ENCODE data around the gene ARHGAP15.

ARHGAP15 gene

DNA sequence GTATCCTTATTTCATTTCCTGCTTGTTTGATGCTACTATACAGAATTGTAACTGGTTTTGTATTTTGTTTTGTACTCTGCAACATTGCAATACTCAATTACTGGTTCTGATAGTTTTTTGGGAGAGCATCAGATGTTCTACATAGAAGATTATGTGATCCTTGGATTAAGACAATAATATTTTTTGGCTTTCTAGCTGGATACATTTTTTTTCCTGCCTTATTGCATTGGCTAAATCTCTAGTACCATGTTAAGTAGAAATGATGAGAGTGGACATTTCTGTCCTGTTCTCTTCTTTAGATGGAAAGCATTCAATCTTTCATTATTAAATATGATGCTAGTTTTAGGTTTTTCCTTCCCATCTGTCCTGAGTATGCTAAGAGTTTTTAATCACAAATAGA lies 523.5 kb downstream of the ARHGAP15 start:
- no peak for DNase-seq

DNA sequence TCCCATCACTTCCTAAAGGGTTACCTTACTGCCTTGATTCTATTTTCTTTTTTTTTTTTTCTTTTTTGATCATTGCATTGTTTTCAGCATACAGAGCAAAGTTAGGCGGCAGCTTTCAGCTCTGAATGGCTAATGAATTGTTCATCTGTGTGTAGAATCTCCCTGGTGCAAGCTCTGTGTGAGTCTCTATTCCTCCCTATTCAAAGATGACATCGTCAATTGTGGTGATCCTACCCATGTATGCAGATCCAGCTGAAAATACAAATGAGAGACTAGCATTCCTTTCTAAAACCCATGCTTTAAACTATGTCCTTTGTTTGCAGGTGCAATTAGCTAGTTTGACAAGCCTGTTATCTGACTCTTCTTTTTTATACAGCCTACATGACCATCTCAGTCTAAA lies 539.0 kb downstream of the ARHGAP15 start:
- DNase-seq: peak in 1 of 2 donors; percentile 4

DNA sequence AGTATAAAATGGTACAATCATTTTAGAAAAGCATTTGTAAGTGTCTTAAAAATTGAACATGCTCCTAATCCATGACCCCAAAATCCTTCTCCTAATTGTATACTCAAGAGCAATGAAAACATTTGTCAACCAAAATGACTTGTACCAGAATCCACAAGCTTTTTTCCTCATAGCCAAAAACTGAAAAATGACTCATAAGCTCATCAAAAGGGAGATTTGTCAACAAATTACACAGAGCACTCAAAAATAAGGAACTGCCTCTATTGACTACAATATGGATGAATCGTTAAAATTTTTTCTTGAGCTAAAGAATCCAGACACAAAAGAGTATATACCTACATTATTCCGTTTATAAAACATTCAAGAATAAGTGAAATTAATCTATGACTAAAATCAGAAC lies 544.8 kb downstream of the ARHGAP15 start:
- DNase-seq: no peak

DNA sequence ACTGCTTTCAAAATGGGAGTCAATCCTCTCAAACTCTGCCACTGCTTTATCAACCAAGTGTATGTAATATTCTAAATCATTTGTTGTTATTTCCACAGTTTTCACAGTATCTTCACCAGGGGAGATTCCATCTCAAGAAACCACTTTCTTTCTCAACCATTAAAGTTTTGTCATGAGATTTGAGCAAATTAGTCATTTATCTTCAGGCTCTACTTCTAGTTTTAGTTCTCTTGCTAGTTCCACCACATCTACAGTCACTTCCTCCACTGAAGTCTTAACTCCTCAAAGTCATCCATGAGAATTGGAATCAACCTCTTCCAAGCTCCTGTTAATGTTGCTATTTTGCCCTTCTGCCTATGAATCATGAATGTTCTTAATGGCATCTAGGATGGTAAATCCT lies 545.8 kb downstream of the ARHGAP15 start:
- no peak for DNase-seq

DNA sequence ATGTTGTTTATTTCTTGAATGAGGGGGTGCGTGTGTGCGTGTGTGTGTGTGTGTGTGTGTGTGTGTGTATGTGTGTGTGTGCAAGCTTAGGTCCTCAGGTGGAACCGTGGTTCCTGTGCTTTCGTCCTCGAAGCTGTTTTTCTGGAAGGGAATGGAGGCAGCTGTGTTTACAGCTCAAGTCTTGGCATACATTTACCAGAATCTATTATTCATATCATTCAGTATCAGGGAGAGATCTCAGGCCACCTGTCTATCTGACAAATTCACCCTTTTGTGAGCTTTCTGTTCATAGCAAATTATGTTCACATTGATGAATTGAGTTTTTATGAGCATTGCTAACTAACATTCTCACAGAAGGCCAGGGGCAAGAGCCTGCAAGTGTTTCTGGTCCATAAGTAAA lies 550.4 kb downstream of the ARHGAP15 start:
- no peak for DNase-seq

DNA sequence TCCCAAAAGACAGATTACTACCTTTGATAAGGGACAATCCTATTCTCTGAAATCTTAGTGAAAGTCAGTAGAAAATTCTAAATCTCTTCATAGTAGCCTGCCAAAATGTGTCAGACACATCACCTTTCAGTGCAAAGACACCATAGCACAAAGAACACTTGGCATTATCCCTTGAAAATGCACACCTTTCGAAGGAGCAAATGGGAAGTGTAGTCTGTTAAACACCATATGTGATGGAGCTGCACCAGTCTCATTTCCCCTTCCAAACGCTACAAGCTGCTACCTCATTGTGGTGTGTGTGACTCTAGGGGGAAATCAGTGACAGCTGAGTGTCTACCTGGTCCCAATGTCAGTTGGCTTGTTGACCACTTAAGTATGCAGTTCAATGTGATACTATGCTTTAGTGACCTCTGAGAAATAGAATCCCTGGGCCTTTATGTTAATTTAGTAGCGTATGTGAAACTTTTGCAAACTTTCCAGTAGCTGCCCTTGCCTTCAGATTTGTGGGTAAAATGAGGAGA lies 551.7 kb downstream of the ARHGAP15 start:
- no peak for DNase-seq

DNA sequence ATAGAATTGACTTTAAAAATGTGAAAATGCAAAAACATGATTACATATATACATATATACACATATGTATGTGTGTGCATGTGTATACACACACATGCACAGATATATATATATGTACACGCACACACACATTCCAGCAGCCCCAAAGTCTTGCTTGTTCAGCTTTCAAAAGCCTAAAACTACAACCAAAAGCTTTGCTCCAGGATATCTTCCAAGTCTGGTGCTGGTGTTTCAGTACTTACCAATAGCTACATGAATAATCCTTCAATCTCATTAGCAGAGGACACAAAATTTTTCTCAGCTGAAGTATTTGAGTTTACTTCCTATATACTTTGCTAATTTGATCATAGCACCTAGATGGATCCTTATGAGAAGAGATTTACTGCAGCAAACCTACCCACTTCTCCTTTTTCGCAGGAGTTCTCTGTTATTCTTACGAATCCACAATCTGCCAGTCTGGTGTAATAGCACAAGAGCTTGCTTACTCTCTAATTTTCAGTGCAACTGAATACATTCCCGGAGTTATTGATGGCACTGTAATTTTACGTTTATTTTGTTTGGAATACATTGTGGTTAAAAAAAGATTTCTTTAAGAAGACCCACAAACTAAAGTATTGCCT lies 553.3 kb downstream of the ARHGAP15 start:
- DNase-seq: no peak

DNA sequence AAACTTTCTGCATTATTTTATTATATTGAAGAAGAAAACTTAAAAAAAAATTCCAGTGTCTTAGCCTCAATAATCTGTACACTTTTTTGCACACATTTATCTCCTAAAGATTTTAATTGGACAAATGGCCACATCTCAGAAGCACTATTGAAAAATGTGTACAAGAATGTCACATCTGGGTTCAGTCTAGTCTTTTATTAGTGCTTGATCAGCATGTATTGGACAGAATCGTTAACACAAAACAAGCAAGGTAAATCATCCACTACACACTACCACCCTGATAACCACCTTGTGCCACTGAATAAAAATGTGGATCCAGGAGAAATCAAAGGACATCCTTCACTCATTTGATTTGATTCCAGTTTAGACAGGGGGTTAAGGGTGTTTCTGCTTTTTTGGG lies 554.8 kb downstream of the ARHGAP15 start:
- no peak for DNase-seq

DNA sequence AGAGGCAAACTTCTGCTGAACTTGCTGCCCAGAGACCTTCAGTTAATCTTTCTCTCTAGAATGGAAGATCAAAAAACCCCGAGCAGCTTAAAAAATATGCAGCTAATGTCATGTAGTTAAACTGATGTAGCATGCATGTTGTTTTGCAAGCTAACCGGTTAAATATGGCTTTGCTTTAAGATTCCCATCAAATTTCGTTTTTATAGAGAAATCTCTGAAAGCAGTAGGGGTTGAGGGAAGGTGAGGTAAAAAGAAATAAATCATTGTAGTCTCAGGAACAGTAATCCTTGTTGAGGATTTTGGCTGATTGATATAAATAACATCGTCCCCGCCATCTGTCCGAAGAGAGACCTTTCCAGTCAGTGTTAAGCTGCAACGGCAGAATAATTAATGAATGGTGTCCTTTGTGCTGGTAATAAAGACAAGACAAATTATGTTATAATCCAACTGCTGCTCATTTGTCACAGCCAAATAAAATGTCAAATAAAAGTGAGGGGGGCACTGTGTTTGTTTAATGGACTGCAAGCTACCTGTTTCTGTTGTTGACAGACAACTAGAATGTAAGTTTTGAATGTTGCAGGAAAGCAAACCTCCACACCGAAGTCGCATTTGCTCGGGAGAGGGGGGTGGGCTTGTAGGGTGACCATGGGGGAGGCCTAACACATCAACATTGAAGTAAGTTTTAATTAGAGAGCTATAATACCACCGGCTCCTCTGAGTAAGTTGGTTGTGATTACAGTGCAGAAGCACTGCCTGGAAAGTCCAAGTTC lies 555.5 kb downstream of the ARHGAP15 start:
- peak in 1 of 2 donors; percentile 4 for DNase-seq

DNA sequence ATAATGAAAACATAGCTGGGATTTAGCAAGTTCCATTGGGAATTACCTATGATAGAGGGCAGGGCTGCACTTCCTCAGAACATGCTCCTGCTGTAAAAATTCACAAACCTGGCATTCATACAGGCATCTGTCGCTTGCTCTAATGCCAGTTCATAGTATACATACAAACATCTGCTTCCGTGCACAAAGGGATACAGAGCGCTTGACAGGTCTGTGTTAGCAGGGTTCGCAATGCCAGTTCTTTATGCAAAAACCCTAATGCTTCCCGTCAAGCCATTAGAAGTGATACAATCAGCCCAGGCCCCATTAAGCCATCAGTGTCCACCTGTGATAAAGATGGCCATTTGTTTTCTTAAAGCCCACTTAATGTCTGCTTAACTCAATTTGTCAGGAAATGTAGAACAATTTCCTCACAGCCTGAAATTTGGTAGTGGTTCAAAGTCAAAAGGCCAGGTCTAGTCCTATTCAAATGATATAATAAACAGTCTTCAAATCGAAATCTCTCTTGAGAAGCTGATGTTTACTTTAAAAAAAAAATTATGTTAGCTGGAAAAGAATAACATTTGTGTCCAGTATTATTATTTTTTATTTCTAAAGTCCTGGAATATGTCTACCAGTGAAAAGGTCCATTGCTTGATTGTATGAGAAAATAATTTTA lies 556.3 kb downstream of the ARHGAP15 start:
- DNase-seq: no peak

DNA sequence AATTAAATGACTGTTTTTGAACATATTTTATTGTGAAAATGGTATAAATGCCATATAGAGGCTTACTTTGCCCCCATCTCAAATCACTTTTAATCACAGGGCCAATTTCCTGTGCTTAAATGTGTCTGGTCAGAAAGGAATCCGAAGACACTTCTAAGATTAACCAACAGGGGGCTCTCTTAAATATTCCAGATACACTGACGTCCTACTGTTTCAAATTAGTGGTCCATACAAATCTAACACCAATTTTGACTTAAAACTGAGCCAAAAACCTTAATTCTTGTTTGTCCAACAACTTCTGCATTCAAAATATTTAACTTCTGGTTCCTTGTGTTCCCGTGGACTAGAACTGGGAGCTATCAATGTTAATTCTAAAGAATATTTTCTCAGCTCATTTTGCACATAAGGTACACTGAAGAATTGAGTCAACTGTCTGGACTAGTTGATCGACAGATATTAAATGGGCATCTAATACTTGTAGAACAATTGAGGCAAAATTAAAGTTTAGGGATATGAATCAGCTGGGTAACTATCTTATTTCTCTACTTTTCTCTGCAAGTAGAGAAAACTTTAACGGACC lies 557.5 kb downstream of the ARHGAP15 start:
- peak in 1 of 2 donors; percentile 13 for DNase-seq

DNA sequence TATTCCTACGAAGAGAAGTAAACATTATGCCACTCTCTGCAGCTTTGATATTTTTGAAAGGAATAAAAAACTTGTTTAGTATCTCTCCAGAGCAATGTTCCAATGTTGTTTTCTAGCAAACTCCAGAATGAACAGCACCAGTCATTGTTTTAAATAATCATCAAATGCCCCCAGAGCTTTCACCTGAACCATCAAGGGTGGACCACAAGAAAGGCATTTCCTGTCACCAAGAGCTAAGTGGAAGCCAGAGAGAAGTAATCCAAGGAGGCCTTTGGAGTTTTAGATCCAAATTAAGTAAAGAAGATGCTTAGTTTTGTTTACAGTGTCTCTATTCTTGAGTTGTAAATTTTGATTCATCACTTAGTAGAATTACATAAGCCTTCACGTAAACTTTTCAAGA lies 559.0 kb downstream of the ARHGAP15 start:
- DNase-seq: no peak

DNA sequence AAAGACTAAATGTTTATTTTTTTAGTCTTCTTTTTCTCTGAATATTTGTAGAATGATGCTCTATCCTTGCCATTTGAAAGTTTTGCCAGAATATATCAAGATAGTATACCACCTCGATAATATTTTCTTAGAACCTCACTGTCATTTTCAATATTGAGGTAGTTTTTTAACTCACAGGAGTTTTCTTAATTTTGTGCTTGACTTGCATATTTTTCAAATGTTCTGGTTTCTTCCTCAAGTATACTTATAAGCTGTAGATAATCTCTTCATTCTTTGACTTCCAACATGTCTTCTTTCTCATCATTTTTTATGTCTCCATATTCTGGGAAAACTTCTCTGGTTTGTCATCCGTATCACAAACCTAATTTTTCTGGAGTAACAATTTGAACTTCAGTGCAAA lies 559.6 kb downstream of the ARHGAP15 start:
- no peak for DNase-seq

DNA sequence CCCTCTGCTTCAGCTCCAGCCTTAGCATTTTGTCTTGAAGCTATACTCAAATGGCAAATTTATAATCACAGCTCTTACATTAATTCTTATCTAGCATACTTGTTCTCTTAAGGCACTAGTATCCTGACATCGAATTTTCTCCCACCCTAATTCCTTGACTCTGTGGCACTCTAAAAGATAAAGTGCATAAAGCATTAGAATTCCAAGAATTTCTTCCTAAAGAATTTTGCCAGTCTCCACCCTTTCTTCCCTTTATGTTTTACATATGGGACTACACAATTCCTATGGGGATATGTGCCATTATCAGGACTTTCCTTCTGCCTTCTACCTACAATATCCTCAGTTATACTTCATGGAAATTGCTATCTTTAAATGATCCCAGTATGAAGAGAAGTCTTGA lies 560.3 kb downstream of the ARHGAP15 start:
- no peak for DNase-seq

DNA sequence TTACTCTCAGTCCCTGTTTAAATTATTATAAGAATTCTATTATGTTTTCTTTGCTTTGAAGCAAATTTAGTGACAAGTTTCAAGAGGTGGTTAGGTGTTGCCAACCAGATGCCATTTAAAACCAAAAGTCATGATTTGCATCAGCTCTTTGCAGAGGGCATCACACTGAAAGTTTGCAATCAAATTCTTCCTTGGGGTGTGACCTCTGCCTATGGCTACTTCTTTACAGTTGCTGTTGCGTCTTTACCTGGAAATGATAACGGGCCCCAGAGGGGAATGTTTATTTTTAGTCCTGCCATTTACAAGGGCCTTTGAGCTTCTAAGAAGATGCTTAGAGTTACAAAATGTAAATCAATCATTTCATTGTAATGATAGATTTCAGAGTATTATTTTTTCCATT lies 561.0 kb downstream of the ARHGAP15 start:
- no peak for DNase-seq

DNA sequence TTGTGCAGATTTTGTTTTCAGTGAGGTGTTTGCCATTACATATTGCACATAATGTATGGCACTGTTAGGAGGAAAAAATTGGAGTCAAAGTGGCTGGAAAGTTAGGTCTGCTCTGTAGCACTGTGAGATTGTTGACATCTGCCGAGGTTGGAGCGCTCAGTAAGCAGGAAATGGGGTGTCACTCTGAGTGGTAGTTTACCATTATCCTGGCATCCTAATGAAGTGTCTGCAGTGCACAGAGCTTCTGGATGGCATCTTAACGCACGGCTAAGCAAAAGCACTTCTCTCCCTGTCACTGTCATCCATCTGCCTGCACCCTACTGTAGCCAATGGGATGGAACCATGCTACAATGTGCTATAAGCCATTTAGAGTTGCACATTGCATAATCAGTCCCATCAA lies 561.9 kb downstream of the ARHGAP15 start:
- no peak for DNase-seq

DNA sequence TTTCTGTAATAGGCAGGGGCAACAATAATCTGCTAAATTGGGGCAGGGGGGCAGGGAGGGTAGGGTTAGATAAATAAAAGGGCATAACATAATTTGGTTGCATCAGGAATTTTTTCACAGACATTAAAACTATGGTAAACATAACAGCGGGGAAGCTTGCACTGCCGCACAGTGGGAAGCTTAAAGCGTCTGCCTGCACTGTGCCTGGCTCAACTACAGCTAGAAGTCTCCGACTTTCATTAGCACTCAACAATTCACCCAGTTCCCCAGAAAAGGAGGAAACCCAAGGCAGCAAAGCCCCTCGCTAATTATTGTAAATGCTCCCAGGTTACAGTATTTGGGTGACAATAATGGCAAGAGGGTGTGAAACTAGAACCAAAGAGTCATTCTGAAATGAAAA lies 562.9 kb downstream of the ARHGAP15 start:
- no peak for DNase-seq

DNA sequence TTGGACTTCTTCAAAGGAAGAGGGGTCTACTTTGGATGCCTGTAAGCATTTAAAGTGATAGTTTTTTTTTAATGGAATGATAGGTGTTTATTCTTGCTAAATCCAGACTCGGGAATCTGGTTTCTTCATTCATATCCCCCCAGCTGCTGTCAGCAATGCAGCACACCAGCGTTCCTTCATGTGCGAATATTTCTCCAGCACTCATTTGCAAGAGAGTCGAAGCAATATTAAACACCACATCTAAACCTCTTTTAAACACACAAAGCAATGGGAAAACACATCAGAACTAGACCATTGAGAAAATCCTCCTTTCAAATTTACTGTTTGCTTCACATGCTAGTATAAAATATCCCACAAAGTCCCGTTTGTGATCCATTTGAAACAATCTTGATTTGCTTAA lies 563.7 kb downstream of the ARHGAP15 start:
- DNase-seq: no peak

DNA sequence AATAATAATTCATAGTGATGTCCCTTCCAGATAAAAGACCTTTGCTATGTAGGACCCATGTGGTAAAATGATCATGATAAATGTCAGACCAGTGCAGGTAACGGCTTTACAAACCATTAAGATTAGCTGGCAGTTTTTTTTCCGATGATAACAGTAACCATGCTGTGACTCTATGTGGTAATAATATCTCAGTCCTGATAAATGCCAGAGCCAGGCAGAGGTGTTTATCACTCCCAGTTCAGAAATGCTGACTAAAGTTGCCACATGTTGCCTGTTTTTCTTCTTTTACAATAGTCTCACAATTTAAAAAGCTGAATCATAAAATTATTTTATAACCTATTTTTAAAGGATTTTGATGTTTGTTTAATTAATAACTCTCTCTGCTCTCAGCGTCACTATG lies 565.1 kb downstream of the ARHGAP15 start:
- no peak for DNase-seq

DNA sequence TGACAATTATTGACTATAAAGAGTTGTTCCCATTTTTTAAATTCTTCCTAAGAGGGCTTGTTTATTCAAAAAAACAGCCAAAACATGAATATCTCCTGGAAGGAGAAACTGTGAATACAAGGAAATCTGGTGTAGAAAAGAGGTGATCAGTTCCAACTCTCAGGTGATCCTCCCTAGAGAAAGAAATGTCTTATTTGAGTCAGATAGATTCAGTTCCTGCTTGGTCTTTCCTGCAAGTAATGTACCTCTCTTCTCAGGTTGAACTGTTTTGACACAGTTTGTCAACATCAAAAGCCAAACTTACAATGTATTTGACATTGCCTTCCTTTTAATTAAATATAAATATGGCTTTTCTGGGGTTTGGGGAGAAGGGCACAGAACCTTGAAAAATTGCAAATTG lies 567.4 kb downstream of the ARHGAP15 start:
- no peak for DNase-seq

DNA sequence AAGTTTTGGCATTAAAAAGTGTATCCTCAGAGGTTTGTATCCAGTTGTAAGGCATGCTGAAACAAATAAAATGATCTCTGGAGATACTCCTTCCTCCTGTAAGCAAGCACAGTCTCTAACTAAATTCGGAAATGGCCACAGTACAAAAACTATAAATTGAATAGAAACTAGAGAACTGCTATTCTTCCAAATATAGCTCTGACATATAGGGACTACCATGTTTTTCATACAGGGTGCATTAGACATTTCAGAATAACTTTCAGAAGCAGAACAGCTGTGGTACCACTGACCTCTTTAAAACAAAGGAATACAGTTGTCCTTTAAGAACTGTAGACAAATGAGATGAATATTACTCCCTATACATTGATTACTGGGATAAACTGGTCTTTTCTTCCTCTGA lies 568.5 kb downstream of the ARHGAP15 start:
- DNase-seq: no peak

DNA sequence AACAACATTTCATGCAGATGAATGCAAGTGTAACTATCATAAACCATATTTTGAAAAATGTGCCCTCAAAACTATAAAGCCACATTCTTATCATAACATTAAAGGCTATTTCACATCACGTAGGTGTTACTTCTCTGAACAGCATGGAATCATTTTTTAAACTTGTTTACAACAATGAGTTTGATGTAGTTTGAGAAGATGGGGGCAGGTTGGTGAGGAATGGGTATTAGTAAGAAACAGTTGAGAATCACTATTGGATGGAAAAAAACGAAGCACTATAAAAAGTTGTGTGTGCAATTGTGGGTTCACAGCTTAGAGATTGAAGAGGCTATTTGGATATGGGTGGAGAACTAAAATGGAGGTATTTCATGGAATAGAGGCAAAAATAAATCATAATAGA lies 569.1 kb downstream of the ARHGAP15 start:
- no peak for DNase-seq

DNA sequence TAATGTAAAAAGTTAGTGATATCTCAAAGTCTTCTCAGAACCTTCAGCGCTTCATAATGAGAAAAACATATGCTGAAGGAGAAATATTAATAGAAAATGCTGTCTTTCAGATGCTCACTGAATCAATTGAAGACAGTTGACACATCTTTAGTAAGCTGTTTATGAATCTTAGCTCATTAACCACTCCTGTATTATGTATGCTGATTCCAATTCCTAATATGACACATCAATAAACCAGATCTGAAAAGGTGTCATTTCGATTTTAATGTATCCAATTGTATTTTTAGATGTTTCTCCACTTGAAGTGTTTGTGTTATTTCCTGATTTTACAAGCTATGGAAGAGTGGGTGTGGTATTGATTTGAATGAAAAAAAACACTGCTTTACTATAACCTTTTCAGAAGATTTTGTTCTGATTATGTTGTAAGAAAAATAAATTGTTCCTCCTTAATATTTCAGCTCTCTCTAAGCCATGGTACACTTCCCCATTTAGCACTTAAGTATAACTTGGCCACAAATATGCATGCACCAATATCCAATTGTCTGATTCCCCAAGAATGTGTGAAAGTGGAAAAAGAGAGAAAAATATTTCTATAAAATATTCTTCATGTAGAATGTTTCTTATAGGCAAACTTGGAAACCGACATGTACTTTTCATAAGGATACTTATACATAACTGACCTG lies 569.8 kb downstream of the ARHGAP15 start:
- no peak for DNase-seq

All from hippocampal formation (tissue), 2 donors.